H1 (cell line): ENCODE measurements around the gene RPUSD1. TPM values are rescaled to one million over a fixed set of nuclear protein-coding genes. Genes with fewer than 3 reads are reported as not detected.

Experiments used
- CTCF ChIA-PET: fragments of 300-600 bp; sonication (Branson Sonifier 250); formaldehyde crosslinking; loops from one replicate; lab custom pipeline; 2021; ENCODE audit not compliant: partially characterized antibody; lab: Charles Lee
- POLR2A ChIA-PET: fragments of 300-600 bp; sonication (Branson Sonifier 250); formaldehyde crosslinking; loops from one replicate; lab custom pipeline; 2021; ENCODE audit warnings: inconsistent platforms; ENCODE audit not compliant: partially characterized antibody; lab: Charles Lee
- DNase-seq, 2 experiments: peaks; one replicate each; pipeline versions ENCODE4 v3.0.0 to v3.0.0-alpha.2; 2010 to 2022; ENCODE audit warnings: low spot score in 2 of 2, low read depth in 1 of 2, mixed read lengths in 1 of 2
- FAIRE-seq: peaks from 2 replicates; lab custom pipeline; 2011; peaks lifted over from hg19 to GRCh38; lab: Jason Lieb, UNC
- H2AFZ ChIP-seq: 2 replicates; pipeline ENCODE4 v1.8.1; 2012; ENCODE audit warnings: low read length, inconsistent platforms
- H2AK5ac ChIP-seq: 2 replicates; pipeline ENCODE4 v1.6.1; 2013; ENCODE audit warnings: low read depth, low read length
- H2BK120ac ChIP-seq: replicated peaks from 2 replicates; pipeline ENCODE3; 2013; ENCODE audit warnings: low read depth, low read length, inconsistent platforms
- H2BK12ac ChIP-seq: 2 replicates; pipeline ENCODE4 v1.6.1; 2013; ENCODE audit warnings: low read depth, low read length
- H2BK15ac ChIP-seq: 2 replicates; pipeline ENCODE4 v1.6.1; 2013; ENCODE audit warnings: low read length
- H2BK20ac ChIP-seq: 2 replicates; pipeline ENCODE4 v1.6.1; 2013; ENCODE audit warnings: low read length
- H2BK5ac ChIP-seq: 2 replicates; pipeline ENCODE4 v1.6.1; 2013; ENCODE audit warnings: low read depth, low read length
- H3K14ac ChIP-seq: 2 replicates; pipeline ENCODE4 v1.6.1; 2013; ENCODE audit warnings: inconsistent platforms; ENCODE audit not compliant: insufficient read length
- H3K18ac ChIP-seq: 2 replicates; pipeline ENCODE4 v1.6.1; 2013; ENCODE audit warnings: low read length; ENCODE audit errors: extremely low read depth
- H3K23ac ChIP-seq: 2 replicates; pipeline ENCODE4 v1.6.1; 2013; ENCODE audit warnings: inconsistent platforms; ENCODE audit not compliant: insufficient read length
- H3K23me2 ChIP-seq: 2 replicates; pipeline ENCODE4 v1.6.1; 2013; ENCODE audit warnings: low read depth, low read length
- H3K27ac ChIP-seq: 2 replicates; pipeline ENCODE4 v1.6.1; 2011; ENCODE audit warnings: low read depth, low read length, inconsistent platforms
- H3K27me3 ChIP-seq, 4 experiments: replicated peaks in 1 of 4; 1 replicate in 1 of 4; 2 replicates in 3 of 4; pipeline versions ENCODE4 v1.6.1 to v1.8.1; 2011 to 2013; ENCODE audit warnings: low read length in 3 of 4, mild to moderate bottlenecking in 3 of 4, inconsistent platforms in 2 of 4, mixed read lengths in 2 of 4, moderate library complexity in 1 of 4; ENCODE audit not compliant: control insufficient read depth in 3 of 4, insufficient read depth in 3 of 4; ENCODE audit errors: extremely low read depth in 1 of 4
- H3K36me3 ChIP-seq, 4 experiments: 2 replicates each; pipeline versions ENCODE4 v1.6.1 to v1.8.1; 2011 to 2013; ENCODE audit warnings: mild to moderate bottlenecking in 4 of 4, low read length in 3 of 4, moderate library complexity in 2 of 4, control low read depth in 1 of 4, inconsistent platforms in 1 of 4; ENCODE audit not compliant: insufficient read depth in 4 of 4, control insufficient read depth in 2 of 4
- H3K4ac ChIP-seq: replicated peaks from 2 replicates; pipeline ENCODE3; 2013; ENCODE audit warnings: low read length, low read depth, mixed read lengths, inconsistent platforms; ENCODE audit not compliant: insufficient read length
- H3K4me1 ChIP-seq, 4 experiments: replicated peaks in 1 of 4; 1 replicate in 1 of 4; 2 replicates in 3 of 4; pipeline versions ENCODE4 v1.6.1 to v1.8.1; 2011 to 2013; ENCODE audit warnings: low read length in 3 of 4, inconsistent platforms in 2 of 4, mixed read lengths in 1 of 4; ENCODE audit not compliant: insufficient read depth in 4 of 4, control insufficient read depth in 3 of 4
- H3K4me2 ChIP-seq, 2 experiments: 2 replicates each; pipeline versions ENCODE4 v1.6.1 to v1.8.1; 2011 to 2013; ENCODE audit warnings: low read depth in 2 of 2, low read length in 2 of 2, control low read depth in 1 of 2, inconsistent platforms in 1 of 2, mild to moderate bottlenecking in 1 of 2; ENCODE audit not compliant: insufficient read depth in 1 of 2
- H3K4me3 ChIP-seq, 4 experiments: fragments of 200-600, 300-600 bp in 1 of 4; sonication (generic), shearing (Covaris generic), sonication (Bioruptor Twin) in 1 of 4; 2 replicates each; pipeline versions ENCODE4 v1.5.1 to v1.8.1; 2011 to 2016; ENCODE audit warnings: low read length in 4 of 4, low read depth in 3 of 4, control low read depth in 2 of 4, inconsistent platforms in 2 of 4, mild to moderate bottlenecking in 2 of 4, mixed read lengths in 1 of 4, moderate library complexity in 1 of 4; ENCODE audit not compliant: insufficient read depth in 2 of 4; ENCODE audit errors: extremely low read depth in 1 of 4
- H3K56ac ChIP-seq: replicated peaks from 2 replicates; pipeline ENCODE3; 2013; ENCODE audit warnings: low read depth, mild to moderate bottlenecking, mixed read lengths, low read length, inconsistent platforms; ENCODE audit not compliant: insufficient read length
- H3K79me1 ChIP-seq: 2 replicates; pipeline ENCODE4 v1.6.1; 2013; ENCODE audit warnings: low read depth, low read length, control low read depth
- H3K79me2 ChIP-seq, 2 experiments: 2 replicates each; pipeline versions ENCODE4 v1.6.1 to v1.8.1; 2012 to 2013; ENCODE audit warnings: low read length in 2 of 2, mild to moderate bottlenecking in 2 of 2, inconsistent platforms in 1 of 2; ENCODE audit not compliant: insufficient read depth in 2 of 2, control insufficient read depth in 1 of 2
- H3K9ac ChIP-seq, 4 experiments: replicated peaks in 1 of 4; 1 replicate in 1 of 4; 2 replicates in 3 of 4; pipeline versions ENCODE4 v1.6.1 to v1.8.1; 2011 to 2013; ENCODE audit warnings: low read depth in 3 of 4, low read length in 3 of 4, control low read depth in 2 of 4, mild to moderate bottlenecking in 2 of 4, moderate library complexity in 2 of 4, inconsistent platforms in 1 of 4; ENCODE audit errors: extremely low read depth in 1 of 4
- H3K9me3 ChIP-seq, 2 experiments: 2 replicates each; pipeline versions ENCODE4 v1.6.1 to v1.8.1; 2012 to 2013; ENCODE audit warnings: mild to moderate bottlenecking in 2 of 2, moderate library complexity in 2 of 2, control low read depth in 1 of 2, inconsistent platforms in 1 of 2, low read depth in 1 of 2, low read length in 1 of 2, mixed read lengths in 1 of 2; ENCODE audit not compliant: insufficient read depth in 2 of 2
- H4K20me1 ChIP-seq, 2 experiments: replicated peaks in 1 of 2; 2 replicates each; pipeline versions ENCODE3 to v1.8.1; 2011 to 2013; ENCODE audit warnings: inconsistent platforms in 2 of 2, low read length in 2 of 2, mild to moderate bottlenecking in 1 of 2; ENCODE audit not compliant: insufficient read depth in 2 of 2, control insufficient read depth in 1 of 2
- H4K5ac ChIP-seq: 2 replicates; pipeline ENCODE4 v1.6.1; 2013; ENCODE audit warnings: low read length, low read depth, mixed read lengths, inconsistent platforms; ENCODE audit not compliant: insufficient read length
- H4K8ac ChIP-seq: 2 replicates; pipeline ENCODE4 v1.8.0; 2013; ENCODE audit warnings: mild to moderate bottlenecking, moderate library complexity, low read length, inconsistent platforms; ENCODE audit not compliant: insufficient read depth; ENCODE audit errors: extremely low read depth
- H4K91ac ChIP-seq: replicated peaks from 2 replicates; pipeline ENCODE3; 2013; ENCODE audit warnings: low read length, mixed read lengths, inconsistent platforms; ENCODE audit not compliant: insufficient read length
- CHD2 ChIP-seq: IDR thresholded peaks from 2 replicates; pipeline ENCODE4 v1.6.1; 2012; ENCODE audit warnings: low read length, improper control_type of control experiment
- CREB1 ChIP-seq: IDR thresholded peaks from 2 replicates; pipeline ENCODE4 v1.6.1; 2012; ENCODE audit warnings: inconsistent platforms
- EP300 ChIP-seq, 2 experiments: IDR thresholded peaks; 1 replicate in 1 of 2; 2 replicates in 1 of 2; pipeline ENCODE4 v1.6.1; 2011 to 2012; ENCODE audit warnings: low read depth in 2 of 2, low read length in 2 of 2, mild to moderate bottlenecking in 2 of 2, borderline replicate concordance in 1 of 2, inconsistent platforms in 1 of 2, moderate library complexity in 1 of 2
- GTF2F1 ChIP-seq: IDR thresholded peaks from 2 replicates; pipeline ENCODE4 v1.6.1; 2012; ENCODE audit warnings: low read depth, low read length, improper control_type of control experiment, borderline replicate concordance
- KDM4A ChIP-seq: IDR thresholded peaks from one replicate; pipeline ENCODE4 v1.7.1; 2012; ENCODE audit warnings: low read depth, mild to moderate bottlenecking, moderate library complexity, low read length, inconsistent platforms; ENCODE audit not compliant: severe bottlenecking
- RFX5 ChIP-seq: IDR thresholded peaks from 2 replicates; pipeline ENCODE4 v1.6.1; 2011; ENCODE audit warnings: low read depth, low read length, improper control_type of control experiment, borderline replicate concordance
- SIN3A ChIP-seq, 2 experiments: IDR thresholded peaks in 1 of 2; conservative IDR thresholded peaks in 1 of 2; 2 replicates each; pipeline ENCODE4 v1.6.1; 2011 to 2012; ENCODE audit warnings: low read length in 2 of 2, improper control_type of control experiment in 1 of 2, low read depth in 1 of 2, mild to moderate bottlenecking in 1 of 2
- SIX5 ChIP-seq: IDR thresholded peaks from 2 replicates; pipeline ENCODE4 v1.6.1; 2011; ENCODE audit warnings: mild to moderate bottlenecking, low read depth, low read length
- SP4 ChIP-seq: IDR thresholded peaks from 2 replicates; pipeline ENCODE4 v1.6.1; 2012; ENCODE audit warnings: low read length, inconsistent platforms
- WGBS, 2 experiments: shearing (Covaris generic) in 1 of 2; methylation state at CpG; one replicate each; pipeline versions ENCODE4 v1.1.6 to v1.1.7; 2013 to 2015; ENCODE audit warnings: low lambda C conversion rate in 2 of 2, mixed read lengths in 2 of 2, inconsistent platforms in 1 of 2, low coverage in 1 of 2, missing lambda C conversion rate in 1 of 2; ENCODE audit not compliant: insufficient replicate concordance in 2 of 2, insufficient coverage in 1 of 2, insufficient read length in 1 of 2; ENCODE audit errors: extremely low coverage in 1 of 2, missing lambda C conversion rate in 1 of 2; 5-methylcytosine and 5-hydroxymethylcytosine counted together
- polyA plus RNA-seq, 7 experiments: library from polyadenylated mRNA; depleted of rRNA in 3 of 7; stranded (reverse) in 5 of 7; unstranded in 2 of 7; fragments of >200 nt in 5 of 7; fragments of 200-250 nt in 2 of 7; gene quantifications; 1 replicate in 5 of 7; 2 replicates in 1 of 7; 4 replicates in 1 of 7; pipeline versions ENCODE4 v1.2.1 to v1.2.3, GENCODE V29; 2011 to 2013; ENCODE audit warnings: missing spikeins in 2 of 7, mixed read lengths in 2 of 7
- total RNA-seq: library from RNA; stranded (reverse); fragmentation: NEBNext Ultra II Directional; extraction: Animal tissue kit (Norgen Biotek cat#: 25700); gene quantifications from 2 replicates; pipeline ENCODE4 v1.2.1, GENCODE V29; 2021
- TF ChIP-seq, protein P1 (sequence below): IDR thresholded peaks from 2 replicates; pipeline ENCODE4 v1.6.1; 2011; ENCODE audit warnings: low read length, improper control_type of control experiment
- TF ChIP-seq, protein P2 (sequence below): IDR thresholded peaks from 2 replicates; pipeline ENCODE4 v1.6.1; 2012; ENCODE audit warnings: inconsistent platforms

Gene RPUSD1
- total and polyA plus RNA-seq, 2 of the 8 experiments (the other 6 are each of a cell fraction or from before 2014, with no cell fraction given), result 32.2 to 61.8 TPM

DNA sequence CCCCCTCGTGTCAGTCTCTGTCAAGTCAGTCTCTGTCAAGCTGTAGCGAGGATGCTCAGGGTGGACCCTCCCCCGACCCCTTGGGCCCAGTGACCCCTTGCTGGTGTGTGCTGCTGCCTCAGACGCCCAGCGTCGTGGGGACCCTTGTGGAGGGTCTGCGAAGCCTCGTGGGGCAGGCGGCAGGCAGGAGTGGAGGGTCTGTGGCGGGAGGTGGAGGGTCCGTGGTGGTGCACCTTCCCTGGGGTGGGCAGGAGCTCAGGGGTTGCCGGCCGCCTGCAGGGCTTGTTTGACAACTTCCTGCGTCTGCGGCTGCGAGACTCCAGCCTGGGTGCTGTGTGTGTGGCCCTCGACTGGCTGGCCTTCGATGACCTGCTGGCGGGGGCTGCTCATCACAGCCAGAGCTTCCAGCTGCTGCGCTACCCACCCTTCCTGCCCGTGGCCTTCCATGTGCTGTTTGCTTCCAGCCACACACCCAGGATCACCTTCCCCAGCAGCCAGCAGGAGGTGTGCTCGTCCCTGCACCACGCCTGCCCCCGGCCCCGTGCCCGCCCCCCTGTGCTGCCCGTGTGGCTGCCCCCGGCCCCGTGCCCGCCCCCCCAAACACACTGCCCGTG lies 6.8 kb upstream of the RPUSD1 start:
- no peak overlapping the region for H2BK12ac ChIP-seq
- H3K14ac ChIP-seq, result no peak overlapping the region
- H3K27me3 ChIP-seq, result no peaks in the 10 kb centered on the region; a peak in 2 of 7 replicates
- ChIA-PET POLR2A (interaction anchor here (0.9 to 1.8 kb wide), 5 partner anchors 9 to 120 kb away, joined by 3 to 6 read pairs (median 5); partner anchors contain the start of genes ANTKMT and RHBDL1), CTCF (interaction anchor here (0.6 to 2.8 kb wide), 4 partner anchors 10 to 82 kb away, joined by 3 to 11 read pairs (median 3); no protein-coding TSS in a partner anchor)
- no peaks in the 10 kb centered on the region; a peak in 1 of 4 replicates for H3K79me2 ChIP-seq
- H2BK5ac ChIP-seq, result no peak overlapping the region
- H3K4me3 ChIP-seq, result no peak overlapping the region
- no peaks in the 10 kb centered on the region for H3K9me3 ChIP-seq
- H3K56ac ChIP-seq, result no peak overlapping the region
- no peak overlapping the region for H3K4ac ChIP-seq
- FAIRE-seq, result no peak
- no peak overlapping the region for H2AK5ac ChIP-seq
- H3K27ac ChIP-seq, result no peak overlapping the region
- no peak for DNase-seq
- H4K8ac ChIP-seq, result no peak overlapping the region
- no peak overlapping the region for H3K18ac ChIP-seq
- peaks cover 5 to 57% (median 12%) of the 10 kb centered on the region in 4 experiments; a peak in 6 of 8 replicates for H3K36me3 ChIP-seq
- peaks cover 3% of the 10 kb centered on the region; the same call in 1 of the 2 replicates for H3K79me1 ChIP-seq
- no peak overlapping the region for H2BK20ac ChIP-seq
- H2AFZ ChIP-seq, result no peak overlapping the region
- no peak overlapping the region for H3K23ac ChIP-seq
- H4K91ac ChIP-seq, result no peak overlapping the region
- no peak overlapping the region for H3K9ac ChIP-seq
- H4K20me1 ChIP-seq, result peaks cover 5 to 24% of the 10 kb centered on the region in 2 experiments
- H2BK120ac ChIP-seq, result no peak overlapping the region
- H3K4me1 ChIP-seq, result peaks cover 0 to 7% (median under 1%) of the 10 kb centered on the region in 4 experiments; a peak in 3 of 7 replicates
- H3K23me2 ChIP-seq, result no peaks in the 10 kb centered on the region
- no peak overlapping the region for H3K4me2 ChIP-seq
- H2BK15ac ChIP-seq, result no peak overlapping the region
- 82% methylated on average over 12 of the region's 31 CpGs; no CpG with 5 or more reads in 1 of the 2 experiments for WGBS, 2 experiments
- H4K5ac ChIP-seq, result no peak overlapping the region
- no peak for TF ChIP-seq CHD2
- TF ChIP-seq, protein P1, sequence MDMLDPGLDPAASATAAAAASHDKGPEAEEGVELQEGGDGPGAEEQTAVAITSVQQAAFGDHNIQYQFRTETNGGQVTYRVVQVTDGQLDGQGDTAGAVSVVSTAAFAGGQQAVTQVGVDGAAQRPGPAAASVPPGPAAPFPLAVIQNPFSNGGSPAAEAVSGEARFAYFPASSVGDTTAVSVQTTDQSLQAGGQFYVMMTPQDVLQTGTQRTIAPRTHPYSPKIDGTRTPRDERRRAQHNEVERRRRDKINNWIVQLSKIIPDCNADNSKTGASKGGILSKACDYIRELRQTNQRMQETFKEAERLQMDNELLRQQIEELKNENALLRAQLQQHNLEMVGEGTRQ, result no peak
- no peak for TF ChIP-seq SIX5
- no peak for TF ChIP-seq KDM4A
- TF ChIP-seq GTF2F1, result no peak
- TF ChIP-seq CREB1, result no peak
- TF ChIP-seq SP4, result no peak
- TF ChIP-seq, protein P2, sequence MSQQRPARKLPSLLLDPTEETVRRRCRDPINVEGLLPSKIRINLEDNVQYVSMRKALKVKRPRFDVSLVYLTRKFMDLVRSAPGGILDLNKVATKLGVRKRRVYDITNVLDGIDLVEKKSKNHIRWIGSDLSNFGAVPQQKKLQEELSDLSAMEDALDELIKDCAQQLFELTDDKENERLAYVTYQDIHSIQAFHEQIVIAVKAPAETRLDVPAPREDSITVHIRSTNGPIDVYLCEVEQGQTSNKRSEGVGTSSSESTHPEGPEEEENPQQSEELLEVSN, result no peak
- no peak for TF ChIP-seq SIN3A (conservative IDR thresholded peaks at IDR 0.05 in 1 of 2, IDR thresholded peaks at IDR 0.05 in 1 of 2; ENCODE audit: low read depth in 1 of 2, low read length in 2 of 2)
- TF ChIP-seq RFX5, result no peak
- no peak for TF ChIP-seq EP300 (IDR thresholded peaks at IDR 0.05; ENCODE audit: borderline replicate concordance in 1 of 2, low read depth in 2 of 2, low read length in 2 of 2)
